GM21390 (cell line): ENCODE results near the gene STK39.

Experiments
- ATAC-seq: cut with Tn5 transposase; IDR thresholded peaks from one replicate; pipeline ENCODE4 v1.9.1; 2021; ENCODE audit not compliant: unreplicated experiment

Gene STK39

DNA sequence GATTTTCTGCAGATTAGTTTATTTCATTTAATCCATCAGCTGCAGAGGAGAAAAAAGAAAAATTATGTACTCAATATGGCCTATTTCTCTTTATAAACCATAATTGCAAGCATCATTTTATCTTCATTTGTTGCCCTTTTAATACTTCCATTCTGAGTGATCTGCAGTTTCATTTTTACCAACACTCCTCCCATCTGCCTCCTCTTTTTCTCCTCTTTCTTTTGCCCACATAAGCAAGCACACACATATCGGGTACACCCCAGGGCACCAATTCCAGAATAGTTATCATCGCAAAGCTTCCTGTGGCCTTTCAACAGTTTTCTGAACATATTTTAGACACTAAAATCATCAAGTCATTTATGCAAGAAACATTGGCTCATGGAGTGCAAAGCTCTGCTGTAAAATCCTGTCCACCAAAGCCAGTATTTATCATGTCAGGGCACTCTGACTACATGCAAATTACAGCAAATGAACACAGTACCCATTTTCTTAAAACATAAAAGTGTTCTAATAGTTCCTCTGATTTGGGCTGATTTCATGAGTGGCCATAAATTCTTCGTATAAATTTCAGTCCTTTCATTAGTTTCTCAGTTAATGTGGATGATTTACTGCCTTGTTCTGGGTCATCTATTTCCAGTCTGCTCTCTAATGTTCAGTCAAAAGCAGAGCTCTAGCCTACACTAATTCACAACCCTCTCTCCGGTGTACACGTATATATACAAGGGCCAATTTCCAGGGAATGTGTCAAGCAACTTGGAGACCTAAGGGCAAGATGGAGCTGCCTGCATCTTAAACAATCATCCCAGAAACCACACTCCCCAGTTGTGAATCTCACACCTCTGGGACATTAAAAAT, 281.3 kb downstream of the STK39 start:
- ATAC-seq, result no peak

DNA sequence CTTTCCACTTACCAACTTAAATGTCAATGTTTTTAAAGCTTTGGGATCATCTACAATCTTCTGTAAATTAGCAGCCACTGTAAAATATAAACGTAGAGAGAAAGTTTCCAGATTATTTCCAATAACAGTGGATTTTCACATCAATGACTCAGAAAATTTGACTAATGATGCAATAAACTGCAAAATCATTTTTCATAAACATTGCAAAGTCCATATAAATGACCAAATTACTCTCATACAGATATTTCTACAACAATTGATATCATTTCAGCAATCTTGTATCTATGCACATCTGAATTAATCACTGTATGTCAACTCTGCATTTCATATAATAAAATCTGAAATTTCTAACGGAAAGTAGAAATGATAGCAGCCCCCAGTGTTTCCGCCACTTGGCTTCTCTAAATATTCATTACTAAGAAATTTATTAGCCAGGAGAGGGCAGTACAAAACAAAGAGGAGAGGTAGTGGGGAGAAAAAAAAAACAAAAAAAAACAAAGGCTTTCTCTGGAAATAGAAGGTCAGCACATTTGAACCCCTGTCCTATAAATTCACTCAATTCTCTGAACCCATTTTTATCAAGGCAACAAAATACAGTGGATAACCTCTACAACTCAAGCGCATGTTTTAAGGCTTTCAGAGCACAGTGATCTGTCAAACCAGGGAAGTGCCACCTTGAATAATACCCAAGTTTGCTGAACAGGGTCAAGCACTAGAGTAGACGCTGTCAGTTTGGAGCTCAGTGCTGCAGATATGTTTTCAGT, 282.6 kb downstream of the STK39 start:
- ATAC-seq, result no peak

DNA sequence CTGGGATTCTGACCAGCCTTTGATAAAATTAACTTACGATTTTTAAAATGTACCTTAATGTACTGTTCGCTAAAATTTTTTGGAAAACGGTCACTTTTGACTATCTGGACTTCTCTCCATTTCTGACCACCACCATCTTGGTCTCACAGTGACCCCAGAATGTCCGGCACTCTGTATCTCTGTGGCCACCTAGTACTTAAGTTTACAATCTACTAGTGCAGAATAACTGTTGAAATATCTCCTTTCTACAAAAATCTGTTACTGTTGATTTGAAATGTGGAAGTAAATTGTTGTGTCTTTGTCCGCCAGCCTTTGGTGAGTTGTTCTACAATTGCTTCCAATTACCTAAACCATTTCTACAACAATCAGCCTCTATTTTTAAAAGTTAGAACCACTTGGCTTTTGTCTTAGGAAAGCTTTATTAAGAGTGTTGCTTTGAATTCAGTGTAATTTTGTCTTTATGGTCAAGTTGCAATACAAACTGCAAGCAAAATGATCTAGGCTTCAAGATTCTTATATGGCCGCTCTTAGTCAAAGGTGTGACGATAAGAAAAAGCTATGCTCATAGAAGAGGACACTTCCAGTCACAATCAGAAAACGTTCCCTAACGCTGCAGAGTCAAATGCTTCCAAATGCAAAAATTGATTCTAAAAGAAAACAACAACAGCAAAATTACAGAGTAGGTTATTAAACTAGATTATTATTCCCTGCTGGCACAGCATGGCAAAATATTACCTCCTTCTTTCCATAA, 283.3 kb downstream of the STK39 start:
- ATAC-seq, result no peak

DNA sequence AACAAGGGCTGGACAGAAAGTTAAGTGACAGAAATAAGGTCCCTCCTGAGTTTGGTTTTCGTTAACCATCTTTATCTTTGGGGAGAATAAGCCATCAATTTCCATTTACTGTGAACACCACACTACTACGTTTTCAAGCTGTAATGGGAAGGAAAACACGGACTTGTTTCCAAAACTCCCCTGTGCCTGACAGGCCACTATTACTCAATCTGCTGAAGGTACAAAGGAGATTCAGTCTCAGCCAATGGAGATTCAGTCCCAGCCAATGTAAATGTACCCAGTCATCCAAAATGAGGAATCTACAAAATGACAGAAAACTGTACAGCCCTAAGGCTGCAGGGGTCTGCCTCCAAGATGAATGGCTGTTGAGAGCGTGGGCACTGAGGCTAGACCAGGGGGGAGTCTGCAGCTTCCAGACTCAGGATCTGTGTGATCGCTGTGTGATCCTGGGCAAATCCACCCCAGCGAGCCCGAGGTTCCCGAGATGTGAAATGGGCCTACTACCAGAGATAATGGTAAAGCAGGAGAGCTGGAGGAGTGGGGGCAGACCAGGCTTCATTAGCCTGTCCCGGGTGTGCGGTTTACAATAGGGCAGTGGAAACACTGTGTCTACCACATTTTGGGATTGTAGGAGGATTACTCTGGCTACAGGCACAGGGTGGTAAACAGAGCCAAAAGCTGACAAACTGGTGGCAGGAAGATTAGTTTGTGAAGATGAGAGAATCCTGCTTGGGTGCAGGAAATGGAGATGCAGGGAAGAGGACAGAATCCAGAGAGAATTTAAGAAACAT, 284.8 kb downstream of the STK39 start:
- no peak for ATAC-seq

DNA sequence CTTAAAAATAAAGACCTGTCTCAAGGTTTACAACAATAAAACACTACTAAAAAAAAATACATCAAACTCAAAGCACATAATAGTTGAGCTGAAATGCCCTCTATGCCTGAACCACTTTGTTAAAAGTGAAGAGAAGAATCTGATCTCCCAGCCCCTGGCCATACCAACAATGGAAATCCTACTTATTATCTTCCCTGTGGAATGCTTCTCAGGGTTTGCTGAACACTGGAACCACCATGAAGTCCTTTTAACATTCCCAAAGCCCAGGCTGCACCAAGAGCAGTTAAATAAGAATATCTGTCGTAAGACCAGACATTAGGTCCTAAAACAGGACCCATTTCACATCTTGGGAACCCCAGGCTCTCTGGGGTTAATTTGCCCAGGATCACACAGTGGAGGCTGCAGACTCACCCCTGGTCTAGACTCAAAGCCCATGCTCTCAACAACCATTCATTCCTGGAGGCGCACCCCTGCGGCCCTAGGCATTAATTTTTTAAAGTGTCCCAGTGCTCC, 285.8 kb downstream of the STK39 start:
- no peak for ATAC-seq

DNA sequence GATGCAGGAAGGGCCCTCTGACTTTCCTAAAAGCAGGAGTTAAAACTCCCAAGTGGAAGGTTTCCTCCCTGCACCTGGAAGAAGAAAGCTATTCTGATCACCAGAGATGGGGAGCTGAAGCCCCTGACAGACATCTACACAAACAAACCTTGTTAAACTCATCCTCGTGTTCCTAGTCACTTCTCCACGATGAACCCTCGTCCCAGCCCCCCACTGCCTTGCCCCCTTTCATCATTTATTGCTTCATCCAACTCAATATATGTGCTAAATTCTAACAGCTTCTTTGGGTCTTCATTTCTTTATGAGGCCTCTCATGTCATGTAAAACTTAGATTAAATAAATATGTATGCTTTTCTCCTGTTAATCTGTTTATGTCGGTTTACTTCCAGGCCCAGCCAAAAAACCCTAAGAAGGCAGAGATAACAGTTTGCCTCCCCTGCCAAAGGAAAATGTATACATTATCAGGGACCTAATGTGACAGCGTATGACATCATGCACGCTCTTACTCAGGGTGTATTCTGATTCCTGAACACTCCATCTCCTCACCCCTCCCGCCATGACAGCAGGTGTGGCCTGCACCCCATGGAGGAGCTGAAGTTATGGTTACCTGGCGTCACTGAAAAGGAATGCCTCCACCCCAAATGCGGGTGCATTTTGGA, 287.2 kb downstream of the STK39 start:
- no peak for ATAC-seq

DNA sequence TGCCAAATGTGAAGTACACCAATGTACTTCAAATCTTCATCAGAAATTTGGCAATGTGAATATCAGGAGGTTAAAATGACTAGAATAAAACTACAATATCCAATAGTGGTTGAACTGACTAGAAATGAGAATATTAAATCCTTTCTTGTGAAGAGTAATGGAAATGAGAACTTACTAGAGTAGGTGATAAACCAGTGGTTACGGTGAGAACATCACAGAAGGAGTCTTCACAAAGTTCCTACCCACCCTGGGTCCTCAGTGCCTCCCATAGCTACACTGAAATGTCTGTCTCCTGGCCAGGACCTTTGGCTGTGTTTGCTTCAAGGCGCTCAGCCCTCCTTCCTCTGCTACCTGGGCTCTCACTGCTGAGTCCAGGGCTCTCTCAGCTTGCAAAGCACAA, 289.7 kb downstream of the STK39 start:
- no peak for ATAC-seq

DNA sequence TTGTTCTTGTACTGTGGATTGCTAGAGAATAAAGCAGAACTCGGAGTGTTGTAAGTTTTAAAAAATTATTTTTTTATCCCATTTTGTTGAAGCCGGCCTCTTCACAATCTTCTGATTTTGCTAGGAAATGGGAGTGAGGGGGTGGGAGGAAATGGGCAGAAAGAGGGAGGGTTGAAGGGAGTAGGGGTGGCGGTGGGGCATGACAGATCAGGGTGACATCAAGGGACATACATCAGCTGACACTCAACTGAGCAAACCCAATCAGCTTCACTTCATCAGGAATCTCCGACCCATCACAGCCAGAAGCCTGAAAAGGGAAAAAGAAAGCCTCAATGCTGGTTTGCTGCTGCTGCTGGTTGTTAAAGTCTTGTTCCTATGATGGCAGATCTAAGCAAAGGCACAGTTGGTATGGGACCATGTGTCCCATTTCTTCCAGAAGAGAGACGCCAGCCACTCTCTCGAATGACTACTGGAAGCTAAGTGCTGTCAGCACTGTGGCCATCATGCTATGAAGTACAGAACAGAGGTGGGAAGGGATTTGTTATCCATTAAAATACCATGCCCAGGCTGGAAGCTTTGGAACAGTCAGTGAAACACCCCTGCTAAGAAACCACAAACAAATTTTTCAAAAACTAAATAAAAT, 292.0 kb downstream of the STK39 start:
- no peak for ATAC-seq

DNA sequence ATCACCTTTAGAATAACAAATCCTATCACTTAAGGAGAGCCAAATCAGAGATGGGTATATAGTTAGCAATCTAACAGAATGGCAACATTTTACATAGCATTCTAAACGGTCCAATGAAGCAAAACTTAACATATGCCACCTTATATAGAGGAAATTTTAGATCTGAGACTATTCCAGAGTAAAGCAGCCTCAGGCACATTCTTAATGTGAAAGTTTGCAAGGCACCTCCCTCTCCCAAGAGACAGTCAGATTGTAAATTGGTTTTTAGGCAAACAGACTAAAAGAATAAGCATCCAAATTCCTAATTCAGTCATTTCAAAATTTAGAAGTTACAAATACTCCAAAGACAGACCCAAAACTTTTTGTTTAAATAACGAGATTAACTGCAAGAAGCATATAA, 292.9 kb downstream of the STK39 start:
- no peak for ATAC-seq

DNA sequence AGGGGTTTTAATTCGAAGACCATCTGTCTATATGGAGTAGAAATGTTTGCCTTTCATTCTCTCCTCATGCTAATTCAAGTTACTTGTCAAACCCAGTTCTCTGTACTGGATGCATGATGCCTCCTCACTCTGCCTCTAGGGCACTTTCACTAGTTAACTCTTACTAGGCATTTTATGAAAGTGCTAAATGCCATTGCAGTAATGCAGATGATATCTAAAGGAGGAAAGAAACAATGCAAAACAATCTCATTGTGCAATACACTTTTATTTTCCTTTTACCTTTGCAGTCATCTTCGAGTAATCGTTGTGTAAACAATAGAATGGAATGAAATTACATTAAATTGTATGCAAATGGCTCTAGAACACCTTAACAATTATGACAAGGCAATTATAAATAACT, 293.6 kb downstream of the STK39 start:
- ATAC-seq, result no peak

DNA sequence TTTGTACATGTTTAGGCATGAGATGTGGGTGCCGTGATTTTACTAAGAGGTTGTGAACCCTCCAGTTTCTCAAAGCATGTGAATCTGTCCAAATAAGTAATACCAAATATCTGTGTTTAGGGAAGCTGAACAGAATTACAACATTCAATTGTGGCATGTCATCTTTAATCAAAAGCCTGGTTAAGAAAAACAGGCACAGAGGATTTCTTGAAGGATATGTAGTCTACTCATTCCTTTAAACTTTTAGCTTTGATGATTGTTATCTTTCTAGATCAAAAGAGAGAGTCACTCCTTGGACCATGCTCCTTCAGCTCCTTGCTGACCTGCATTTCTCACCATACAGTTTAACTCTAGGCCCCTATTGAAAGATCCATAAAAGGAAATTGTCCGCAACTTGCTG, 296.8 kb downstream of the STK39 start:
- ATAC-seq, result no peak

DNA sequence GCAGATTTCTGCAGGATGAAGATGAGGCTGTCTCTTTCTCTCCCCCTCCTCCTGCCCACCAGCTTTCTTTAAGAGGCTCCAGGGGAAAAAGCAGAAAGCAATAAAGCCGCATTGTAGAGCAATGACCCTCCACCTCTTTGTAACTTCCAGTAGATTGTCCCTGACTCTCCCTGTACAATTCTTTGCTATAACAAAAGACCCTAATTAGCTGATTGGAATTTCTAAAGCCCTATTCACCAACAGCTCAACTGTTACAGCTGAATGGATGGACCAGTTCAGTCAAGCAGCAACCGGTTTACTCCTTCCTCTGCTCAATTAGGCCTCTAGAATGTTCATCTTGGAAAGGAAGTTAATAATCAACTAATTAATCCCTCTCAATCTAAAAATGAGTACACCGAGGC, 301.0 kb downstream of the STK39 start:
- no peak for ATAC-seq

DNA sequence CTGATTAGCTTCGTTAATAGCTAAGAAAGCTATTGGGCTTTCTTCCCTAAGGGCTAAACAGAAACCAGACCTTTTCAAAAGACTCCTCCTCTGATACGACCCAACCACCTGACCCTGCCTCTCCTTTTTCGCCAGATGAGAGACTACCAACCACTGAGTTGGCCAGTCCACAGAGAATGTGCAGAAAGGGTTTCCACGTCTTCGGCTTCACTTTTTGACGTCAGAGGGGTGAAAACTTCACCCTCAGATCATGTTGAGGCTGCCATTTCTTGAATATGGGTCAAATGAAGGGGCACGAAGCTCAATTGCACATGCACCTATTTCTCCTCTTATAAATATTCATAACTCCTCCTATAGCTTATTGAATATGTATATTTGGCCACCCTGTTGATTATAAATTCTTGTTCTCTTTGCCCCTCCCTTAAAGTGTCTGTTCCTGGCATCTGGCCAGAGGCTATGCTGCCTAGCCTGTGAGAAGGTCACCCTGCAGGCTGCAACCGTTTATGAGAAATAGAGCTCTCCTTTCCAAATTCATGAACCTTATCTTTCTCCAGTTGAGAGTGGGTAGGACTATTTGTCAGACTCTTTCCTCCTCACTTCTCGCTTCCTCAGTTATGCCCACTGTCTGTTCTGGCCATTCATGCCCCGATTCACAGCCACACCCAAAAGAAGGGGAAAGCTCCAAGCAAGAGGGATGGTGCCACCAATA, 301.6 kb downstream of the STK39 start:
- no peak for ATAC-seq

DNA sequence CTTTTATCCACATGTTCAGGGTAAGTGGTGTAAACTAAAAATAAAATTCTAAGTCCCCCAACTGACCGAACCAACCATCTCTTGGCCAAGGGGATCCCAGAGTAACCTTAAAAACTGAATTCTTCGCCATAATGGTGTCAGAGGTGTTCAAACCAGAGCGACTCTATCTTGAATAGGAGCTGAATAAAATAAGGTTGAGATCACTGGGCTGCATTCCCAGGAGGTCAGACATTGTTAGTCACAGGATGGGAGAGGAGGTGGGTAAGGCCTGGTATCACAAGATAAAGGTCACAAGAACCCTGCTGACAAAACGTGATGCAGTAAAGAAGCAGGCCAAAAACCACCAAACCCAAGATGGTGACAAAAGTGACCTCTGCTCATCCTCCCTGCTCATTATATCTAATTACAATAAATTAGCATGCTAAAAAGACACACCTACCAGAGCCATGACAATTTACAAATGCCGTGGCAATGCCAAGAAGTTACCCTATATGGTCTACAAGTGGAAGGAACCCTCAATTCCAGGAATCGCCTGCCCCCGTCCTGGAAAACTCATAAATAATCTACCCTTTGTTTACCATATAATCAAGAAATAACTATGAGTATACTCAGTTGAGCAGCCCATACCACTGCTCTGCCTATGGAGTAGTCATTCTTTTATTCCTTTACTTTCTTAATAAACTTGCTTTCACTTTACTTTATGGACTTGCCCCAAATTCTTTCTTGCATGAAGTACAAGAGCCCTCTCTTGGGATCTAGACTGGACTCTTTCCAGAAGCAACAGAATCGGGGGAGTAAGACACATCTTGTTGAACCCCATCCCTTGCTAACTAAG, 302.4 kb downstream of the STK39 start:
- ATAC-seq, result no peak

DNA sequence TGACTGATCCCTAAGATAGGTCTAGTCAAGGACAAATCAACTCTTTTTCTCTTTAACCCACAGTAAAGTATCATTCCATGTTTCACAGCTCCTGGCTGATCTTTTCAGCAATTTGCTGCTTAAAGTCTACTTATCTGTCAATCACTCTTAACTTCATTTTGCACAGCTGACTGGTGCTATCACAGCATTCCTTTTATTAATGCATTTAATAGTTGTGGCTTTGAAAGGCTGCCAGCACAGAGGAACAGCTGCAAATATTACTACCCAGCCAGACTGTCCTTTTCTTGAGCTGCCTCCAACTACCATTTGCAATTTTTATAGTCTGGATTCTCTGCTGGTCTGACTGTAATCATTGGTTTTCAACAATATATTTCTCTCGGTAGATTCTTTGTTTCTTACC, 303.5 kb downstream of the STK39 start:
- no peak for ATAC-seq

DNA sequence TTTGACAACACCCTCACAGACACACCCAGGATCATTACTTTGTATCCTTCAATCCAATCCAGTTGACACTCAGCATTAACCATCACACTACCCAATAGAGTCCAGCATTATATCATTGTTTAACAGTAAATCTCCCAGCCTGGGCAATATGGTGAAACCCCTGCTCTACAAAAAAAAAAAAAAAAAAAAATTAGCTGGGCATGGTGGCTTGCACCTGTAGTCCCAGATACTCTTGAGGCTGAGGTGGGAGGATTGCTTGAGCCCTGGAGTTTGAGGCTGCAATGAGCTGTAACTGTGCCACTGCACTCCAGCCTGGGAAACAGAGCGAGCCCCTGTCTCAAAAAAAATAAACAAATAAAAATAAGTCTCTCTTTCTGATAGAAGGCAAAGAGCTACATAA, 304.0 kb downstream of the STK39 start:
- no peak for ATAC-seq

DNA sequence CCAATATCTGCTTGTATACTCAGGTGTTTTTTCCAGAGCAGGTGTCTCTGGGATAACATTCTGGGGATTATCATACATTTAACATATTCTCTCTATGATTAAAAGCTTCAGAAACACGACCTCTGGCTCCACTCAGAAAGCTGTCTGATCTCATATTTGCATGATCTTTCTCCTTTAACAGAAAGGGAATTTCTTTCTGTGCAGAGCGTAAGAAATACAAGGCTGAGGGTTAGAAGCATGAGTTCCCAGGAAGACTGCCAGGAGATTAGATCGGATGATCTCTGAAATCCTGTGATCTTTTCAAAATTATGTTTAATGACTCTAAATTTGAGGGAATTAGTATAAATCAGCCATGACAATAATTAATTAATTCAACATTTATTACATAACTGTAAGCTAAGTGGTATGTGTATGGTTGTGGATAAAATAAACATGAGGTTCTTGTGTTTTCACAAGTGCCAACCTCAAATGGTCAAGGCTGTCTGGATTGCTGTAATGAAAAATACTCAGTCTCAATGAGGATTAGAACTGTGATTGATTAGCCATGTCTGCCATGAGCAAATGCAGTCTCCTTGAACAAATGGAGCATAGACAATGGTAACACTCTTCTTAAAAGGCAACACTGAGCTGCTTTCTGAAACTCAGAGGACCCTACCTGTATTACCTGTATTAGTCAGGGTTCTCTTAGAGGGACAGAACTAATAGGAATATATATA, 304.9 kb downstream of the STK39 start:
- ATAC-seq, result no peak

DNA sequence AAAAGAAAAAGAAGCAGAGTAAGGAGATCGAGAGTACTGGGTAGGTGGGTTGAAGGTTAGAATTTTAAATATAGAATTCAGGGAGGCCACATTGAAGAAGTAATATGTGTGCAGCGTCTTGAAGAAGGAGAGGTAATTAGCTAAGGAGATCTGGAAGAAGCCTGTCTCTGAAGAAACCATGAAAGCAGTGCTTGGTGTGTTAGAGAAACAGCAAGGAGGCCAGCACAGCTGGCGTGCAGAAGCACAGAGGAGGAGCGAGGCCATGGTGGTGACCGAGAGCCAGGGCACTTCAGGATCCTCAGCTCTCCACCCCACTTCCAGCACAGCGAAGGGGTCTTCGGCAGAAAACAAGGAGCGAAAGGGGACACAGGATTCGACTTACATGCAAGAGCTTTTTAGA, 305.8 kb downstream of the STK39 start:
- no peak for ATAC-seq
